NCI-H2029 treated with DMSO at 0.1 percent for 48 hours (cell line): ENCODE results near the gene ERC2.

Source experiments
- DNase-seq: peaks from one replicate; lab custom pipeline; 2025; lab: John Stamatoyannopoulos, UW

Gene ERC2

GRCh38 chr3:55929154-55929869, 539.0 kb downstream of the ERC2 start:
- DNase-seq = no peak

- DNase-seq = no peak
Measured at GRCh38 chr3:55923626-55924025, 544.6 kb downstream of the ERC2 start.

DNA sequence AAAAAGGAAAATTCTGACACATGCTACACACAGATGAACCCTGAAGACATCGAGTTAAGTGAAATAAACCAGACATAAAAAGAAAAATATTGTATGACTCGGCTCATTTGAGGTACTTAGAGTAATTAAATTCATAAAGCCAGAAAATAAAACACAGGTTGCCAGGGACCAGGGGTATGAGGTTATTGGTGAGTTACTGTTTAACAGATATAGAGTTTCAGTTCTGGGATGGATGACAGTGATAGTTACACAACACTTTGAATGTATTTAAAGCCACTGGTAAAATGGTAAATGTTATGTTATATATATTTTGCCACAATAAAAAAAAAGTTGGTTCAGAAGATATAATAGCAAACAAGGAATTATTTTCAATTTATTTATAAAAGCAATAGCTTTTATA, 545.1 kb downstream of the ERC2 start:
- DNase-seq = no peak

DNA sequence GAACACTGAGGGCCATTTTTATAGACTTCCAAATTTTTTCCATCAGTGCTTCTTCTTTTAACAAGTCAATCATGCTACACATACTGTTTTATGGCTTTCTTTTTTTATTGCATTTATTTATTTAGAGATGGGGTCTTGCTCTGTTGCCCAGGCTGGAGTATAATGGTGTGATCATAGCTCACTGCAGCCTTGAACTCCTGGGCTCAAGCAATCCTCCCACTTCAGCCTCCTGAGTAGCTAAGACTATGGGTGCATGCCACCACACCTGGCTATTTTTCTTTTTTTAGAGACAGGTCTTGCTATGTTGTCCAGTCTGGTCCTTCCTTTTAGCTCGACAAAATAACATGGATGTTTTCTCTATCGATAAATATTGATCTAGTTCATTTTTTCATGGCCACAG, 555.4 kb downstream of the ERC2 start:
- no peak for DNase-seq

- DNase-seq = no peak
Measured at GRCh38 chr3:55911266-55911665, 557.0 kb downstream of the ERC2 start.

- no peak for DNase-seq
Measured at GRCh38 chr3:55910543-55910942, 557.7 kb downstream of the ERC2 start.

GRCh38 chr3:55909373-55909772, 558.9 kb downstream of the ERC2 start:
- no peak for DNase-seq

DNA sequence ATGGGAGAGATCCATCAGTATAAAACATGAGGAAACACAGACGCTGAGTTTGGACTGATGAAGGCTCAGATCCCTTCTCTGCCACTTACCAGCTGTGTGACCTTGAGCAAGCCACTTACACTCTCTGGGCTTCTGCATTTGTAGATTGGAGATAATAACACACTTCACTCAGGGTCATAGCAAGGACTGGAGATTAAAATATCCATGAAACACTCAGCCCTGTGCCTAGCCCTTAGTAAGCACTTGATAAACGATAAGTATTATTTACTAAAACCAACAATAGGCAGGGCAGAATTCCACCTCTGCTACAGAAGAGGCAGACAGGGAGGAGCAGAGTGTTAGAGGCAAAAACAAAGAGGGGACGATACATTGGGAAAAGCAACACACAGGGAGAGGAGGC, 560.7 kb downstream of the ERC2 start:
- no peak for DNase-seq

DNA sequence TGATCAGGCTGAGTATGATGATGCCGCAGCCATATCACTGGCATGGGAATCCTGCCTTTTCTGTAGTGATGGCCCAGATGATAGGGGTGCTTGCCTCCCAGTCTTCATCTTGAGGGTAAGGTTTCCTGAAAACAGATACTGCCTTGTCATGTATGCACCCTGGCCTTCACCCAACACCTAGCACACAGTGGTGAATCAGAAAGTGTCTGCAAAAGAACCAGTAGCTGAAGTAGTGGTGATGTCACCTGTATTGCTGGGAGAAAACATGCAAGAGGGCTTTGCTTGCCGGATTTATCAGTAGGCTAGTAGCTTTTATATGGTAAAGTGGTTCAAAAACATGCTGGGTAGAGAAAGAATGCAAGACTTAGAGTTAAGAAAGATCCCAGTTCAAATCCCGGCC, 561.4 kb downstream of the ERC2 start:
- DNase-seq = no peak

GRCh38 chr3:55904716-55905115, 563.6 kb downstream of the ERC2 start:
- DNase-seq = no peak

GRCh38 chr3:55903680-55904079, 564.6 kb downstream of the ERC2 start:
- no peak for DNase-seq

- no peak for DNase-seq
Measured at GRCh38 chr3:55902221-55902900, 565.9 kb downstream of the ERC2 start.

GRCh38 chr3:55899887-55900286, 568.4 kb downstream of the ERC2 start:
- DNase-seq = no peak

DNA sequence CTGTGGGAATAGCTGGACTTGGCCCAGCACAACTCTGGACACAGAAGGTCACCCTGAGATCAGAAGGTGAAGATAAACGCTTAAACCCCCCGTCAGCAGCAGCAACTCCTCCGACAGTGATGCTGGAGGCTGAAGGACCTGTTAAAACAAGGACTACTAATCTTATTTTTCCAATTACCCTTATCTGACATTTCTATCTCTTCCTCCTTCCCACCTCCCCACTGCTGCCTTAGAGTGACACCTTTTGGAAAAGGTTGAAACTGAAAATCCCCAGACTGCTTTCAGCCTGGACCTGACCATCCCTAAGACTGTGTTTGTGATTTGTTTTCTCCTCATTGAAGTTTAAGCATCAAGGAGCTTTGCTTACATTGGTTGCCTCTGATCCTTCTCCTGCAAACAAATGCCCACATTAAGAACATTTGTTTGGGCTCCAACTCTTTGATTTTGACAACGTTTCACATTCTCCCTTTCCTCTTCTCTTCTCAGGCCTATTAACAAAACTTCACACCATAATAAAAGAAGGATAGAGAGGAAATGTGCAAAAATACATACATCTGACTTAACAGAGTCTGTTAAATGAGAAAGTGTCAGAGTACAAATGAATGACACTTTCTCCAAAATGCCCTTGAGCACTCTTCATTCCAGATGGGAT, 570.6 kb downstream of the ERC2 start:
- no peak for DNase-seq

DNA sequence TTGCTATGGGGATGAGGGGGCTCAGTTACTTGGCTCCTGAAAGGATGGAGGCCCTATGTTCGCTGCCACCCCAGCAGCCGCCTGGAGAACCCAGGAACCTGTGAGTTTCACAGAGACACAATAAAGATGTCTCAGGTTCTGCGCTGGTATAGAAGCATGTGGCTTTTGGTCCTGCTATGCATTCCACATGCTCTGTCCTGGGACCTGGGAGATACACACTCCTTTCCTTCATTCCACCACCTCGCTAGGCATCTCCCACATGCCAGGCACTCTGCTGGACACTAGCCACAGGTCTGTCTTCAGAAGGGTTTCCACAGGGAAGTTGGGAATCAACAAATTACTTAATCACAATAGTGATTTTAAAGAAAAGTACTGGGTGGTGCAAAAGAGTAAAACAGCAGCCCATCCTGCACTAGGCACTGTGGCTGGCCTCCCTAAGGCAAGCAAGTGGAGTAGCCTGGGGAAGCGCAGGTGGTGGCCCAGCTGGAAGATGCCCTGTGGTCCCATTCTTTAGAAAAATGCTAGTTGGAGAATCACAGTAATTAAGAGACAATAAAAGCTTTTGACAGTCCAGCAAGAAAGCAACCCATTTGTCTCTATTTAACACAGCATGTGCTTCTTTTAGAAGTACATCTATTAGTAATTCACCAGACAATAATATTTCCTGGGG, 572.2 kb downstream of the ERC2 start:
- no peak for DNase-seq

DNA sequence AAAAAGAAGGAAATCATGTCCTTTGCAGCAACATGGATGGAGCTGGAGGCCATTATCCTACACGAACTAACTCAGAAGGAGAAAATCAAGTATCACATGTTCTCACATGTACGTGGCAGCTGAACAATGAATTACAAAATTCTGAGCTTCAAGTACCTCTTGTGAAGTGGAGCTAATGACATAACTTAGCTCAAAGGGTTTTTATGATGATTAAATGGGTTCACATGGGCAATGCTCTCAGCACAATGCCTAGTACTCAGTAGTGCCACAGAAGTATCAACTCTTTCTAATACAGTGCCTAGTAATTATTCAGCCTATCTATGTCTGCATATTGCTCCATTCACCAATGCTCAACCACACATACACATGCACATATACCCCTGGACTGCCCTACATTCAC, 573.7 kb downstream of the ERC2 start:
- no peak for DNase-seq

DNA sequence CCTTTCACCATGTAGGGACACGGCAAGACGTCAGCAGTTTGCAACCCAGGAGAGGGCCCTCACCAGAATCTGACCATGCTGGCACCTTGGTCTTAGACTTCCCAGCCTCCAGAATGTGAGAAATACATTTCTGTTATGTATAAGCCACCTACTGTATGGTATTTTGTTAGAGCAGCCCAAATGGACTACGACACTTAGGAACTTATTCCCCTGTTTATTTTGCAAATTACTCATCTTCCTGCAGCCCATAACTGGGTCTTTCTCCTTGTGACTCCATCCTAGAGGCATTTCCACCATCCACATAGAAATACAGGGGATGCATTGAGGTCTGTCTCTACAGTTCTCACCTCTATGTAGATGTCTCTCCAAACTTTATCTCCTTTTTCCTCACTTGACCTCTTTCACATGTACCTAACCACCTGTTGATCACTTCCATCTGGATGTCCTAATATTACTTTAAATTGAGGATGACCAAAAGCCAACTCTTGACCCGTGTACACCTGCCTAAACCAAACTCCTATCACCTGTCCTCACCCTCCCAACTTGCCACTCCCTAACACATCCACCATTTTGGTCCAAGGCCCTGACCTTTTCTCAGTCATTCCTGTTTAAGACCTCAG, 575.1 kb downstream of the ERC2 start:
- no peak for DNase-seq

DNA sequence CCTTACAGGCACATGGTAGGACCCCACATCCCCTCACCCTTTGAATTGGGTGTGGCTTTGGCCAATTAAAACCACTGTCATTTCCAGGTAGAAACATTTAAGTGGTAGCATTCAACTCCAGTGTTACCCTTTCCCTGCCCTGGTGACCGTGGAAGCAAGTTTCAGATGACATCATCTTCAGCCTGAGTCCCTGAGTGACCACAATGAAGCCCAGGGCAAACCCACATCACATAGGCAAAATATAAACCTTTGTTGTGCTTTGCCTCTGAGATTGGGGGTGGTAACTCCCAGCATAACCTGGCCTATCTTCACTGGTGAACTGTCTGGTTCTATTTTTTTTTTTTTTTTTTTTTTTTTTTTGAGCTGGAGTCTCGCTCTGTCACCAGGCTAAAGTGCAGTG, 577.2 kb downstream of the ERC2 start:
- no peak for DNase-seq

- DNase-seq = no peak
Measured at GRCh38 chr3:55888282-55888885, 579.9 kb downstream of the ERC2 start.

DNA sequence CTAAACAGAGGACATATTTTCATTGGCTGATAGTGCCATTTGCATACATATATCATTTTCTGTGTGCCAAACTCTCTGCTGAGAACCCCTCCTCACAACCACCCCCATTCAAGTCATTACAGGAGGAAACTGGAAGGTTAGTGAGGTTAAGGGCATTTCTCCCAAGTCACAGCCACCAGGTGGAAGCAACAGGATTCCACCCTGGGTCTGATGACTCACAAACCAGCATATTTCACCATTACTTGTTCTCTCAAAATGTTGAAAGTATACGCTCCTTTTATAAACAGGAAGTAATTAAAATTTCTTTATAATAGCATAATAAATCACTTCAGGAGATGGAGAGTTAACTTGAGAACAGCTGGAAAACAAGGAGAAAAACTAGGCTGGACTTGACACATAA, 582.5 kb downstream of the ERC2 start:
- DNase-seq = no peak

DNA sequence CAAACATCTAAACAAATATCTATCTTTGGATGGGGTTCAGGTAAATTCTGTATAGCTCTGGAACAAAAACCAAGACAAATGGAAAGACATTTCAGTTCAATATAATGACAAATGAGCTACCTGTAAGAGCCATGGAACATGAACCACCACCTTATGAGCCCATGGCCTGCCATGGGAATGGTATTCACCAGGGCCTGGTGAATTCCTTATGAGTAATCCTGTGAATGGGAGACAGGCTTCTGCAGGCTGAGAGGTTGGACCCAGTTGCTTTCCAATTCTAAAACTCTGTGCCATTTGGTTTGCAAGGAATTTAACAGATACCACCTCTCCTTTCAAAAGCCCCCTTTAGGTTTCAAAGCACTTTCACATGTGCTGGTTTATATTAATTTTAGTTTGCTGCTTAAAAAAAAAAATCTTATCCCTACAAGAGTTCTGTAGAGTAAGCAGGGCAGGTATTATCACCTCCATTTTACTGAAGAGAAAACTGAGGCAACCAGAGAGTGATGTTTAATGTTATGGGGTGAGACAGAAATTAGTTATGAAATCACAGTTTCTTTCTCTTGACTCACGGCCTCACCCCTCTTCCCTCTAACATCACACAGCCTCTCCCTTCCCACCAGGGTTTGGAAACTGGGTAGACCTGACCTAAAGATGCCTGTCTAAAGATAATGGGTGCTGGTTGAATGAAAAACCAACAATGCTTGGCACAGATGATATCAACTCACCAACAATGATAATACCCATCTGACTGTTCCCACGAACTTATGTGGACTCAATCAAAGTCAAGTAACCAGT, 583.6 kb downstream of the ERC2 start:
- DNase-seq = no peak
